Tibial artery (tissue), 4 donors: ENCODE measurements around the gene ULK4.
"Not testable (repeated sequence)": the region's sequence is repeated elsewhere in the genome, so short reads cannot be mapped to it uniquely, and the experiment has no call there.

Source experiments
- DNase-seq, 2 donors: peaks; one replicate each; pipeline ENCODE4 v3.0.0-alpha.2; 2019
- H3K27ac ChIP-seq, 2 donors: fragments of 200-600 bp; sonication (generic) in 1 of 2; 1 replicate in 1 of 2; 2 replicates in 1 of 2; pipeline ENCODE4 v1.5.1; 2018 to 2019; ENCODE audit warnings: mild to moderate bottlenecking in 1 of 2
- H3K27me3 ChIP-seq, 2 donors: fragments of 200-600 bp; sonication (generic) in 1 of 2; one replicate each; pipeline versions ENCODE4 v1.5.1 to v1.6.0; 2016 to 2019
- H3K36me3 ChIP-seq, 3 donors: fragments of 200-600 bp; sonication (generic) in 2 of 3; one replicate each; pipeline ENCODE4 v1.5.1; 2016 to 2019; ENCODE audit warnings: mild to moderate bottlenecking in 2 of 3
- H3K4me1 ChIP-seq, 4 donors: fragments of 200-600 bp; sonication (generic) in 2 of 4; 1 replicate in 3 of 4; 2 replicates in 1 of 4; pipeline ENCODE4 v1.5.1; 2016 to 2019
- H3K4me3 ChIP-seq, 2 donors: fragments of 200-600 bp; sonication (generic) in 1 of 2; 1 replicate in 1 of 2; 2 replicates in 1 of 2; pipeline ENCODE4 v1.5.1; 2018 to 2019; ENCODE audit warnings: mild to moderate bottlenecking in 2 of 2
- H3K9me3 ChIP-seq, 3 donors: fragments of 200-600 bp; sonication (generic) in 1 of 3; one replicate each; pipeline ENCODE4 v1.5.1; 2016 to 2019
- intact Hi-C: fragments of 100-400 bp; cut with DNase I; formaldehyde crosslinking; loops from one replicate; pipeline ENCODE4 v1.15.0; 2023; ENCODE audit warnings: low total_unique reads
- TF ChIP-seq, protein P1 (sequence below), 2 experiments: fragments of 200-600 bp in 1 of 2; fragments of 450-650 bp in 1 of 2; IDR thresholded peaks; one replicate each; pipeline ENCODE4 v1.5.1; 2017 to 2019; ENCODE audit warnings: antibody characterized with exemption in 2 of 2, mild to moderate bottlenecking in 1 of 2, moderate library complexity in 1 of 2

ULK4 gene

DNA sequence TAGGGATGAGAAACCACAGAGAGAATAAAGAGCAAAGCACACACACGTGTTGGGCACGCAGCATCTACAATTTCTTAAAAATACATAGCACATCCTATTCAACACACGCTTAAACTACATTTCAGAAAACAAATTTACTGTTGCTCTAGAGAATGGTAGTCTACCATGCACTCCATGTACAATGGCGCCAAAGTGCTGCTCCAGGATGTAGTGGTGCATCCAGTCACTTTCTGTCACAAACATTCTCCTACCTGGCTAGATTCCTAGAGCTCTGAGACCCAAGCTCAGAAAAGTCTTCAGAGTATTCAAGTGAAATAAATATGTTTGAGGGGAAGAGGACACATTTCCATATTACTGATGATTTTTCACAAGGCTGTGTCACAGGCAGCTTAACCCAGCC is 388.3 kb downstream of the ULK4 start:
- no peaks in the 10 kb centered on the region for H3K36me3 ChIP-seq
- H3K4me1 ChIP-seq, result peaks cover 0 to 19% (median 13%) of the 10 kb centered on the region in 4 donors
- no peak for DNase-seq
- no peak overlapping the region for H3K4me3 ChIP-seq
- intact Hi-C loops, result no loop called here
- no peak overlapping the region for H3K27ac ChIP-seq
- H3K27me3 ChIP-seq, result no peaks in the 10 kb centered on the region
- TF ChIP-seq, protein P1, sequence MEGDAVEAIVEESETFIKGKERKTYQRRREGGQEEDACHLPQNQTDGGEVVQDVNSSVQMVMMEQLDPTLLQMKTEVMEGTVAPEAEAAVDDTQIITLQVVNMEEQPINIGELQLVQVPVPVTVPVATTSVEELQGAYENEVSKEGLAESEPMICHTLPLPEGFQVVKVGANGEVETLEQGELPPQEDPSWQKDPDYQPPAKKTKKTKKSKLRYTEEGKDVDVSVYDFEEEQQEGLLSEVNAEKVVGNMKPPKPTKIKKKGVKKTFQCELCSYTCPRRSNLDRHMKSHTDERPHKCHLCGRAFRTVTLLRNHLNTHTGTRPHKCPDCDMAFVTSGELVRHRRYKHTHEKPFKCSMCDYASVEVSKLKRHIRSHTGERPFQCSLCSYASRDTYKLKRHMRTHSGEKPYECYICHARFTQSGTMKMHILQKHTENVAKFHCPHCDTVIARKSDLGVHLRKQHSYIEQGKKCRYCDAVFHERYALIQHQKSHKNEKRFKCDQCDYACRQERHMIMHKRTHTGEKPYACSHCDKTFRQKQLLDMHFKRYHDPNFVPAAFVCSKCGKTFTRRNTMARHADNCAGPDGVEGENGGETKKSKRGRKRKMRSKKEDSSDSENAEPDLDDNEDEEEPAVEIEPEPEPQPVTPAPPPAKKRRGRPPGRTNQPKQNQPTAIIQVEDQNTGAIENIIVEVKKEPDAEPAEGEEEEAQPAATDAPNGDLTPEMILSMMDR (IDR thresholded peaks at IDR 0.05), result no peak
- no peaks in the 10 kb centered on the region for H3K9me3 ChIP-seq

DNA sequence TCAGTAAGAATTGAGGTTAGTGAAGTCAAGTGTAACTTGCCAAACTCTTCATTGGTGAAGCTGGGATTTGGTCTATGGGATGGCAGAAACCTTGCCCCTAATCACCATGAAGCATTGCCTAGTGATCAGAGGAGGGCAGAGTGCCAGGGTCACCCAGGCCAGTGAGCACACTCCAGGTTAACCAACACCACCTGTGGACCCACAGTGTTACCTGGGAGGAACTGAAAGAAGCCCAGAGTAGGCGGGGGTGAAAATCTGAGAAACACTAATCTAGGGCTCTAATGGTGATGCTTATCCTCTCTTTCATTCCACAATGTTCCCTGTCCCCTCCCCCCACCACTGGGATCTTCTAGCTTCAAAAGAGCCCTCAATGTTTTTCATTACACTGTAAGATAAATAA is 389.8 kb downstream of the ULK4 start:
- Histone ChIP-seq H3K27ac (no peak overlapping the region), H3K9me3 (no peaks in the 10 kb centered on the region), H3K36me3 (no peaks in the 10 kb centered on the region), H3K4me1 (peaks cover 0 to 19% (median 13%) of the 10 kb centered on the region in 4 donors), H3K4me3 (no peak overlapping the region), H3K27me3 (no peaks in the 10 kb centered on the region)
- no peak for DNase-seq
- intact Hi-C loops, result no loop called here
- TF ChIP-seq, protein P1 (IDR thresholded peaks at IDR 0.05), result no peak

DNA sequence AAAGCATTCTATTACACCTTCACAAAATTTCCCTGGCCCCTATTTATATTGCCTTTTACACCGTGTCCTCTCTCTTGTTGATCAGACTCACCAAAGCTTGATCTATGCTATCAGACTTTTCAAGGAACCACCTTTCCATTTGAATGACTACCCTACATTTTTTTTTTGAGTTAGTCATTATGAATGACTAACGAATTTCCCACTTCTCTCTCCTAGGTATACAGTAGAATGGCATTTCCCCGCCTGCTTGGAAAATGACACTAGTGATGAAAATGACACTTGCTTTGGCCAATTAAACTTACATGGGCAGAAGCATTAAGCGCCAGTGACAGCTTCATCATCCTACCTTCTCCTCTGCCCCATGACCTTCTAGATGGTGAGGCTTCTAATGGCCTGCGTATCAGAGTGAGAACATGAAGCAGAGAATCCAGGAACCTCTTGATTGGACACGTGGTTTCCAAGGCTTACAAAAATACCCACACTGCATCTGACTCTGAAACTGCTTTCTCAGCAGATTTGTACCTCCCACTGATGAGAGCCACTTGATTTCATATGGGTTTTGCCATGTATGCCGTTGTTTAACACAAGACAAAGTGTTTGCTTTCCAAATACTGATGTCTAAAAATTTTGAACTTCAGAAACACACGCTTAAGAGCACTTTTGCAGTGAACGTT is 392.1 kb downstream of the ULK4 start:
- Histone ChIP-seq H3K4me3 (no peak overlapping the region), H3K27me3 (no peaks in the 10 kb centered on the region), H3K36me3 (no peaks in the 10 kb centered on the region), H3K27ac (no peak overlapping the region), H3K9me3 (no peaks in the 10 kb centered on the region), H3K4me1 (peaks cover 0 to 2% (median under 1%) of the 10 kb centered on the region in 4 donors)
- TF ChIP-seq, protein P1 (IDR thresholded peaks at IDR 0.05), result no peak
- intact Hi-C loops, result no loop called here
- DNase-seq, result no peak

DNA sequence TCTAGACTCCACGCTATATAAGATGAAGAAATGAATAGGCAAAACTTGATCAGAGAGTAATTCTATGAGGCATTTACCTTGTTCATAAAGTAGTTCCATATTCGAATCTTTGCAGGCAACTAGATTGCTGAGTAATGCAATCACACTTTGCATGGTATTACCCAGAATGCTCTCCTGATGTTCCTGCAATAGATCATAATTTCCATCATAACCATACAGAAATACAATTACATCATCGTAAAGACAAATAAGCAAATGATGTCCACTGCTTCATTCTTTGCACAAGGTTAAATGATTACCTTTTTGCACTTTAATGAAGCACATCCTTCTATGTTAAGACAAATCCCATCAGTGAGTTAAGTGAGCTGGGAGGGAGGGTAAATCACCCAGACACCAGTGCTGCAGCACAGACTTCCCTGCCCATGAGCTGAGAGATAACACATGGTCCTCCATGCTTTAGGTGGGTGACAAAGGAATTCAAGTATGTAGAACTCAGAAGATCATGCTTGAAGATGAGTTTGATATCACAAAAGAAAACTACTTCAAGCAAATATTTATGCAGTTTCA is 395.9 kb downstream of the ULK4 start:
- Histone ChIP-seq H3K4me3 (no peak overlapping the region), H3K36me3 (no peaks in the 10 kb centered on the region), H3K4me1 (no peaks in the 10 kb centered on the region), H3K27ac (no peak overlapping the region), H3K27me3 (no peaks in the 10 kb centered on the region), H3K9me3 (no peaks in the 10 kb centered on the region)
- intact Hi-C loops, result no loop called here
- no peak for DNase-seq
- TF ChIP-seq, protein P1 (IDR thresholded peaks at IDR 0.05), result no peak

DNA sequence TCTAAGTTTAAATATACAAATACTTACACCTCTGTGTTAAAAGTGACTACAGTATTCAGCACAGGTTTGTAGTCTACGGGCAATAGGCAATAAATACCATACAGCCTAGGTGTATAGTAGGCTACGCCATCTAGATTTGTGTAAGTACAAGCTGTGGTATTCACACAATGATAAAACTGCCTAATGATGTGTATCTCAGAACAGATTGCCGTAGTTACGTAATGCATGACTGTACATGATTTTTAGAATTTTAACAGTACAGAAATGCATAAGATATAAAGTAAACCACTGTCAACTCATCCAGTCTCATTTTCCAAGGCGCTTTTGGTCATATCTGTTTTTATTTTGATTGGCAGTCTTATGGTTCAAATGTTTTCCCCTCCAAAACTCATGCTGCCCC is 396.9 kb downstream of the ULK4 start:
- intact Hi-C loops, result no loop called here
- Histone ChIP-seq H3K4me3 (no peak overlapping the region), H3K36me3 (no peaks in the 10 kb centered on the region)

DNA sequence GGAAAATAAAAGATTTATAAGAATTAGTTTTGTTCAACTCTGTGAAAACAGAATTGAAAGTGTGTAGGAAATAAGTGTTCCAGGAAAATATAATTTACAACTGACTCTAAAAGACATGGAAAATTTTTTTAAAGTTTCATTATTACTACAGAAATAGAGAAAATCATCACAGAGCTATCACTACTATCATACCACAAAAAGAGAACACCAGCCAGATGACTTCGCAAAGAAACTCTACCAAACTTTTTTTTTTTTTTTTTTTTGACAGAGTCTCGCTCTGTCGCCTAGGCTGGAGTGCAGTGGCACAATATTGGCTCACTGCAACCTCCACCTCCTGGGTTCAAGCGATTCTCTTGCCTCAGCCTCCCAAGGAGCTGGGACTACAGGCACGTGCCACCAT is 405.7 kb downstream of the ULK4 start:
- H3K36me3 ChIP-seq, H3K4me1 ChIP-seq, H3K4me3 ChIP-seq, H3K27me3 ChIP-seq, H3K9me3 ChIP-seq, DNase-seq, H3K27ac ChIP-seq, intact Hi-C loops: not testable (repeated sequence)

More for the DNA sequence above, 396.9 kb downstream of the ULK4 start:
- DNase-seq, result no peak
- no peak overlapping the region for H3K27ac ChIP-seq
- no peaks in the 10 kb centered on the region for H3K9me3 ChIP-seq
- no peaks in the 10 kb centered on the region for H3K27me3 ChIP-seq
- TF ChIP-seq, protein P1 (IDR thresholded peaks at IDR 0.05), result no peak
- no peaks in the 10 kb centered on the region for H3K4me1 ChIP-seq
